ENCODE data around the gene RAMACL.

The RAMACL gene

GRCh38 chr6:166556336-166556735 is 30.1 kb downstream of the RAMACL start:
- Histone ChIP-seq H3K4me3 (ENCODE audit: insufficient read depth, low read depth, low read length) (no peak overlapping the region), H3K4me1 (ENCODE audit: control insufficient read depth, insufficient read depth, low read length) (peaks cover 7% of the 10 kb centered on the region), H3K36me3 (ENCODE audit: control insufficient read depth, insufficient read depth, low read length) (no peaks in the 10 kb centered on the region), H3K9me3 (ENCODE audit: control insufficient read depth, low read length) (no peaks in the 10 kb centered on the region), H3K27me3 (ENCODE audit: control insufficient read depth, insufficient read depth, low read length, poor library complexity, severe bottlenecking) (no peaks in the 10 kb centered on the region), H3K27ac (ENCODE audit: insufficient read depth, low read depth, low read length, poor library complexity, severe bottlenecking) (no peak overlapping the region)

GRCh38 chr6:166555086-166555485 is 31.4 kb downstream of the RAMACL start:
- H3K27ac ChIP-seq (ENCODE audit: insufficient read depth, low read depth, low read length, poor library complexity, severe bottlenecking), result no peak overlapping the region
- H3K4me3 ChIP-seq (ENCODE audit: insufficient read depth, low read depth, low read length), result no peak overlapping the region
- peaks cover 7% of the 10 kb centered on the region for H3K4me1 ChIP-seq (ENCODE audit: control insufficient read depth, insufficient read depth, low read length)
- no peaks in the 10 kb centered on the region for H3K36me3 ChIP-seq (ENCODE audit: control insufficient read depth, insufficient read depth, low read length)
- WGBS, 2 experiments, result 86 to 87% methylated on average over 6 of the region's 6 CpGs
- H3K27me3 ChIP-seq (ENCODE audit: control insufficient read depth, insufficient read depth, low read length, poor library complexity, severe bottlenecking), result no peaks in the 10 kb centered on the region
- H3K9me3 ChIP-seq (ENCODE audit: control insufficient read depth, low read length), result no peaks in the 10 kb centered on the region

GRCh38 chr6:166554316-166554715 is 32.2 kb downstream of the RAMACL start:
- WGBS, 2 experiments, result 89% methylated on average over 8 of the region's 8 CpGs
- Histone ChIP-seq H3K27ac (ENCODE audit: insufficient read depth, low read depth, low read length, poor library complexity, severe bottlenecking) (no peak overlapping the region), H3K36me3 (ENCODE audit: control insufficient read depth, insufficient read depth, low read length) (no peaks in the 10 kb centered on the region), H3K4me3 (ENCODE audit: insufficient read depth, low read depth, low read length) (no peak overlapping the region), H3K4me1 (ENCODE audit: control insufficient read depth, insufficient read depth, low read length) (peaks cover 7% of the 10 kb centered on the region), H3K27me3 (ENCODE audit: control insufficient read depth, insufficient read depth, low read length, poor library complexity, severe bottlenecking) (no peaks in the 10 kb centered on the region), H3K9me3 (ENCODE audit: control insufficient read depth, low read length) (no peaks in the 10 kb centered on the region)

GRCh38 chr6:166553563-166554271 is 32.8 kb downstream of the RAMACL start:
- no peaks in the 10 kb centered on the region for H3K9me3 ChIP-seq (ENCODE audit: control insufficient read depth, low read length)
- 88% methylated on average over 13 of the region's 13 CpGs for WGBS, 2 experiments
- no peak overlapping the region for H3K4me3 ChIP-seq (ENCODE audit: insufficient read depth, low read depth, low read length)
- H3K27ac ChIP-seq (ENCODE audit: insufficient read depth, low read depth, low read length, poor library complexity, severe bottlenecking), result no peak overlapping the region
- H3K27me3 ChIP-seq (ENCODE audit: control insufficient read depth, insufficient read depth, low read length, poor library complexity, severe bottlenecking), result no peaks in the 10 kb centered on the region
- H3K36me3 ChIP-seq (ENCODE audit: control insufficient read depth, insufficient read depth, low read length), result no peaks in the 10 kb centered on the region
- peaks cover 7% of the 10 kb centered on the region for H3K4me1 ChIP-seq (ENCODE audit: control insufficient read depth, insufficient read depth, low read length)

- Histone ChIP-seq H3K27ac (ENCODE audit: insufficient read depth, low read depth, low read length, poor library complexity, severe bottlenecking) (no peak overlapping the region), H3K36me3 (ENCODE audit: control insufficient read depth, insufficient read depth, low read length) (no peaks in the 10 kb centered on the region), H3K4me1 (ENCODE audit: control insufficient read depth, insufficient read depth, low read length) (peaks cover 7% of the 10 kb centered on the region), H3K27me3 (ENCODE audit: control insufficient read depth, insufficient read depth, low read length, poor library complexity, severe bottlenecking) (no peaks in the 10 kb centered on the region), H3K9me3 (ENCODE audit: control insufficient read depth, low read length) (no peaks in the 10 kb centered on the region), H3K4me3 (ENCODE audit: insufficient read depth, low read depth, low read length) (no peak overlapping the region)
- 84 to 93% methylated on average over 7 of the region's 7 CpGs for WGBS, 2 experiments
Observed at GRCh38 chr6:166552600-166552999, 33.9 kb downstream of the RAMACL start.

GRCh38 chr6:166551754-166552495 is 34.6 kb downstream of the RAMACL start:
- Histone ChIP-seq H3K27me3 (ENCODE audit: control insufficient read depth, insufficient read depth, low read length, poor library complexity, severe bottlenecking) (no peaks in the 10 kb centered on the region), H3K36me3 (ENCODE audit: control insufficient read depth, insufficient read depth, low read length) (no peaks in the 10 kb centered on the region), H3K4me1 (ENCODE audit: control insufficient read depth, insufficient read depth, low read length) (peaks cover 7% of the 10 kb centered on the region), H3K27ac (ENCODE audit: insufficient read depth, low read depth, low read length, poor library complexity, severe bottlenecking) (no peak overlapping the region), H3K4me3 (ENCODE audit: insufficient read depth, low read depth, low read length) (no peak overlapping the region), H3K9me3 (ENCODE audit: control insufficient read depth, low read length) (no peaks in the 10 kb centered on the region)
- 50 to 54% methylated on average over 15 to 16 of the region's 16 CpGs for WGBS, 2 experiments

GRCh38 chr6:166546653-166547052 is 39.8 kb downstream of the RAMACL start:
- H3K4me1 ChIP-seq (ENCODE audit: control insufficient read depth, insufficient read depth, low read length), result peaks cover 4% of the 10 kb centered on the region
- no peak overlapping the region for H3K27ac ChIP-seq (ENCODE audit: insufficient read depth, low read depth, low read length, poor library complexity, severe bottlenecking)
- 91 to 96% methylated on average over 6 of the region's 6 CpGs for WGBS, 2 experiments
- no peaks in the 10 kb centered on the region for H3K9me3 ChIP-seq (ENCODE audit: control insufficient read depth, low read length)
- H3K4me3 ChIP-seq (ENCODE audit: insufficient read depth, low read depth, low read length), result no peak overlapping the region
- no peaks in the 10 kb centered on the region for H3K27me3 ChIP-seq (ENCODE audit: control insufficient read depth, insufficient read depth, low read length, poor library complexity, severe bottlenecking)
- H3K36me3 ChIP-seq (ENCODE audit: control insufficient read depth, insufficient read depth, low read length), result no peaks in the 10 kb centered on the region

- Histone ChIP-seq H3K4me1 (ENCODE audit: control insufficient read depth, insufficient read depth, low read length) (peaks cover 2% of the 10 kb centered on the region), H3K36me3 (ENCODE audit: control insufficient read depth, insufficient read depth, low read length) (no peaks in the 10 kb centered on the region), H3K27me3 (ENCODE audit: control insufficient read depth, insufficient read depth, low read length, poor library complexity, severe bottlenecking) (no peaks in the 10 kb centered on the region), H3K4me3 (ENCODE audit: insufficient read depth, low read depth, low read length) (no peak overlapping the region), H3K9me3 (ENCODE audit: control insufficient read depth, low read length) (no peaks in the 10 kb centered on the region), H3K27ac (ENCODE audit: insufficient read depth, low read depth, low read length, poor library complexity, severe bottlenecking) (no peak overlapping the region)
- WGBS, 2 experiments, result 93% methylated on average over 19 of the region's 19 CpGs
Observed at GRCh38 chr6:166545156-166546034, 41.1 kb downstream of the RAMACL start.

- Histone ChIP-seq H3K9me3 (ENCODE audit: control insufficient read depth, low read length) (no peaks in the 10 kb centered on the region), H3K4me3 (ENCODE audit: insufficient read depth, low read depth, low read length) (no peak overlapping the region), H3K27me3 (ENCODE audit: control insufficient read depth, insufficient read depth, low read length, poor library complexity, severe bottlenecking) (no peaks in the 10 kb centered on the region), H3K4me1 (ENCODE audit: control insufficient read depth, insufficient read depth, low read length) (peaks cover 2% of the 10 kb centered on the region), H3K27ac (ENCODE audit: insufficient read depth, low read depth, low read length, poor library complexity, severe bottlenecking) (no peak overlapping the region), H3K36me3 (ENCODE audit: control insufficient read depth, insufficient read depth, low read length) (no peaks in the 10 kb centered on the region)
- 88 to 92% methylated on average over 10 of the region's 10 CpGs for WGBS, 2 experiments
Observed at GRCh38 chr6:166544296-166544605, 42.2 kb downstream of the RAMACL start.

Data from ectodermal cell (in vitro differentiated cells).